Cardiac fibroblast (primary cell): ENCODE data around the gene TNS3.

Experiments used
- DNase-seq, 2 donors: peaks; one replicate each; pipeline versions ENCODE4 v3.0.0 to v3.0.0-alpha.2; 2010; ENCODE audit warnings: low read depth in 2 of 2
- H3K4me3 ChIP-seq, 2 donors: replicated peaks in 1 of 2; 1 replicate in 1 of 2; 2 replicates in 1 of 2; pipeline ENCODE4 v1.5.1; 2011; ENCODE audit warnings: low read depth in 2 of 2, low read length in 2 of 2, mild to moderate bottlenecking in 2 of 2, moderate library complexity in 1 of 2
- CTCF ChIP-seq: IDR thresholded peaks from one replicate; pipeline ENCODE4 v1.5.1; 2011; ENCODE audit warnings: low read depth, mild to moderate bottlenecking, low read length, inconsistent platforms

The TNS3 gene

GRCh38 chr7:47358944-47359588, 222.8 kb downstream of the TNS3 start:
- DNase-seq = peak in 1 of 2 donors; percentile 29
- H3K4me3 ChIP-seq = no peak overlapping the region
- TF ChIP-seq CTCF = no peak

- no peak for TF ChIP-seq CTCF
- H3K4me3 ChIP-seq = no peak overlapping the region
- no peak for DNase-seq
Observed at GRCh38 chr7:47358357-47358756, 223.6 kb downstream of the TNS3 start.

- no peak for DNase-seq
- TF ChIP-seq CTCF = no peak
- no peak overlapping the region for H3K4me3 ChIP-seq
Observed at GRCh38 chr7:47357863-47358262, 224.0 kb downstream of the TNS3 start.

- no peak for DNase-seq
- H3K4me3 ChIP-seq = no peak overlapping the region
- TF ChIP-seq CTCF = no peak
Observed at GRCh38 chr7:47357361-47357760, 224.6 kb downstream of the TNS3 start.

- H3K4me3 ChIP-seq = no peak overlapping the region
- no peak for TF ChIP-seq CTCF
- no peak for DNase-seq
Observed at GRCh38 chr7:47356261-47356660, 225.7 kb downstream of the TNS3 start.

GRCh38 chr7:47355684-47356083, 226.2 kb downstream of the TNS3 start:
- no peak for TF ChIP-seq CTCF
- H3K4me3 ChIP-seq = no peak overlapping the region
- DNase-seq = no peak
